NCI-H2029 treated with DMSO at 0.1 percent for 48 hours (cell line): ENCODE data around the gene ASCL2.

Experiments used
- DNase-seq: peaks from one replicate; lab custom pipeline; 2025; lab: John Stamatoyannopoulos, UW

Gene ASCL2

DNA sequence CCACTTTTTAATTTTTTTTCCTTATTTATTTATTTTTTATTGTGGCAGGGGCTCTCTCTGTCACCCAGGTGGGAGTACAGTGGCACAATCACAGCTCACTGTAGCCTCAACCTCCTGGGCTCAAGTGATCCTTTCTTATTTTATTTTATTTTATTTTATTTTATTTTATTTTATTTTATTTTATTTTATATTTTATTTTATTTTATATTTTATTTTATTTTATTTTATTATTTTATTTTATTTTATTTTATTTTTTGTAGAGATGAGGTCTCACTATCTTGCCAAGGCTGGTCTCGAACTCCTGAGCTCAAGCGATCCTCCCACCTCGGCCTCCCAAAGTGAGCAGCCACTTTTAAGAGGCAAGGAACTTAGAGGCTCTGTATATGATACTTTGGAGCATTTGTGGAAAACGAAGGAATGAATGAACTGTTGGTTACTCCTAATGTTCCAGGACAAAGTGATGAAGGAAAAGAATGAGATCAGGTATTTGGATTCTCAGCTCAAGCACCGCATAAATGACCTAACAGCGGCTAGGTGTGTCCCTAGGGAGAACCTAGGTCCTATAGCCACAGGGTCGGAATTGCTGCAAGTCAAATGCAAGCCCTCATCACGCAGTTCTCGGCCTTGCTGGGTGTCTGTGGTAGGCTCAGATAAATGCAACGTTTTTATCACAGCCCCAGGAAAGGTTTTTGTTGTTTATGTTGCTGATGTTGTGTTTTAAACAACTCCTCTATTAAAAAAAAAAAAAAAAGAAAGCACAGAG lies 36.5 kb downstream of the ASCL2 start:
- no peak for DNase-seq

DNA sequence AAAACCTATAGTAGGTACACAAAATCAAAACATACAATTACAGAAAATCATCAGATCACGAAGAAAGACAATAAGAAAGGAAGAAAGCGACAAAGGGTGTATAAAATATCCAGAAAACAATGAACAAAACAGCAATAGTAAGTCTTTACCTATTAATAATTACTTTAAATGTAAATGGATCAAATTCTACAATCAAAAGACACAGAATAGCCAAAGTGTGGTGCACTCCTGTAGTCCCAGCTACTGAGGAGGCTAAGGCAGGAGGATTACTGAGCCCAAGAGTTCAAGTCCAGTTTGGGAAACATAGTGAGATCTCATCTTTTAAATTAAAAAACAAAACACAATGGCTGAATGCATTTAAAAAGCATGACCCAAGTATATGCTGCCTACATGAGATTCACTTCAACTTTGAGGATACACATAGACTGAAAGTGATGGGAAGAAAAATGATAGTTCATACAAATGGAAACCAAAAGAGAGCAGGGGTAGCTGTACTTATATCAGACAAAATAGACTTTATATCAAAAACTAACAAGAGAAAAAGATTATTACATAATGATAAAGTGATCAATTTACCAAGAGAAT lies 40.6 kb downstream of the ASCL2 start:
- DNase-seq = no peak

DNA sequence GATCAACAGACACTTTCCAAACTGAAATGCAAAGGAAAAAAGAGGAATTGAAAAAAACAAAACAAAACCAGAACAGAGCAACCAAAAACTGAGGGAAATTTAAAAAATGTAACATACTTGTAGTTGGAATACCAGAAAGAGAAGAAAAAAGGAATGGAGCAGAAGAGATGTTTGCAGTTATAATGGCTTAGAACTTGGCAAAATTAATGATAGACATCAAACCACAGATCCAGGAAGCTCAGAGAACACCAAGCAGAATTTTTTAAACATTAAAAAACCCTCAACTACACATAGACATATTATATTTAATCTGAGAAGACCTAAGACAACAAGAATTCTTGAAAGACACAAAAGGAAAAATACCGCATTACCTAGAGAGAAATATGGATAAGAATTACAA lies 46.1 kb downstream of the ASCL2 start:
- no peak for DNase-seq

DNA sequence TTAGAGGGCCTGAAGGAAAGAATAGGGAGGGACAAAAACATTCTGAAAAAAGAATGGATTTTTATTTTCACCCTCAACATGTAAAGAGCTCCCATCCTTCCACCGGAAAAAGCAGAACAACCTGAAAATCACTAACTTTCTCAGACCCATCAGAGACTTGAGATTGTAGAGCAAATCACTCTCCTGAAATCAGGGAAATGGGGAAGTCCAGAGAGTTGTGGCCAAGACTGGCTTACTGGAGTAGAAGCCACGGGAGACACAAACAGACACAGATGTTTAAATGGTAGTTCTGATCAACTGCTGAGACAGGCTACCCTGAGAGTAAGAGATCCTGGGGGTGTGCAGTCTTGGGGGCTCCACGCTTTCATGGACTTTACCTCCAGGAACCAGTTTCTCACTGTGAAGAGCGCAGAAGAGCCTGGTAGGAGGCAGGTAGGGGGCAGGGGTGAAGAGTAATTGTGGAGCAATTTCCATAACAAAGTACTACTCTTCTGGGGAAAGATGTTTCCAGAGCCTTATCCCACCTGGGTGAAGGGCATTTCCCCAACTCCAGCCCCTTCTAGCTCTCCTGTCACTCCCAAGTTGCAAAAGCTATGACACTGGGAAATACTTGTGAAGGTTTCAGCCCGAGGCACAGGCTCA lies 47.1 kb downstream of the ASCL2 start:
- DNase-seq = no peak

DNA sequence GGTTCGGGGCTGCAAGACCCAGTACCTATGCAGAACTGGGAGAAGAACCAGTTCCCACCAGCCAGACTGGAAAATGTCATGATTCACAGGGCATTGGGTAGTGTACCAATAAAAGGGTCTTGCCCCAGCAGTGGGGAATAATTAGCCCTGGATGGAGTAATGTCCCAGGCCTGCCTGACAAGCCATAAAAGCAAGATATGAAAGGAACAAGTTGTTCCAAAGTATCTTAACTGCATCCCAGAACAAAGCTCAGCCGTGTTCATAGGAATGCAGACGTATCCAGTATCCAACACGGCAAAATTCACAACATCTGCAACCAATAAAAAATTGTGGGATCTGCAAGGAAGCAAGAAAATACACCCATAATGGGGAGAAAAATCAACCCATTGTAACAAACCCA lies 47.9 kb downstream of the ASCL2 start:
- no peak for DNase-seq

DNA sequence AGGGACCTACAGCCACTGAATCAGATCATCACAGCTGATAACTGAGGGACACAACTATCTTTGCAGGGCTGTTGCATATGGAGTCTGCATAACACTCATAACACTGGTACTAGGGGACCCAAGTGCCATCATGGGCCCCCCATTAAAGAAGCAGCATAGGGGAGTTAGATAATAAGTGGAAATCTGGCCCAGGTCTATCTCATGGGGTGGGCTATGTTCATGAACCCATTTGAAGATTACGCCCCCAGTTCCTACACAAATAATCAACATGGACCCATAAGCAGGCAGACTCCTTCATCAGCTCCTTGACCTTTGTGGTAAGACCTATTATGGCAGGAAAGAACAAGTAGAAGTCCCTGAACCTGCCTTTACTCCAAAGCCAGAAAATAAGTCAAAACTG lies 48.8 kb downstream of the ASCL2 start:
- no peak for DNase-seq

DNA sequence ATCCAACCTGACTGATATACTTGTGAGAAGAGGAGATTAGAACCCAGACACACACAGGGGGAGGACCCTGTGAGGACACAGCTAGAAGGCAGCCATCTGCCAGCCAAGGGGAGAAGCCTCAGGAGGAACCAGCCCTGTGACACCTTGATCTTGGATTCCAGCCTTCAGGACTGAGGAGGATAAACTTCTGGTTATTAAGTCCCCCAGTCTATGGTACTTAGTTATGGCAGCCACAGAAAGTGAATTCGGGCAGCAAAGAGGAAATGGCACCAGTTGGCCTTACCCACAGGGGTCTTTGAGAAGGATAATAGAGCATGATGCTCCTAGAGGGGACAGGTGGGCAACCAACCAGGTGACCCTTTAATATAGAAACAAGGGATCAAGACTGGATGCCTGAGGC lies 49.4 kb downstream of the ASCL2 start:
- DNase-seq = no peak

DNA sequence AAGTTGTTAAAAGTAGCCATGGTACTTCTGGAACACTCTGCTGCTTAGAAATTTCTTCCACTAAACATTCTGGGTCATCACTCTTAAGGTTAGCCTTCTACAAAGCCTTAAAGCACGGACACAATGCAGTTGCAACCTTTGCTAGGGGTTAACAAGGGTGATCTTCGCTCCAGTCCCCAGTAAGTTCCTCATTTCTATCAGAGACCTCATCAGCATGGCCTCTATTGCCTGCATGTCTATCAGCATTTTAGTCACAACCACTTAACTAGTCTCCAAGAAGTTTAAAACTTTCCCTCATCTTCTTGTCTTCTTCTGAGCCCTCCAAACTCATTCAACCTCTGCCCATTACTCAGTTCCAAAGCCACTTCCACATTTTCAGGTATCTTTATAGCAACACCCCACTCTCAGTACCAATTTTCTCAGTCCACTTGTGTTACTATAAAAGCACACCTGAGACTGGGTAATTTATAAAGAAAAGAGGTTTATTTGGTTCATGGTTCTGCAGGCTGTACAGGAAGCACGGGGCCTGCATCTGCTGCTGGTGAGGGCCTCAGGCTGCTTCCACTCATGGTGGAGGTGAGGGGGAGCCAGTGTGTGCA lies 50.1 kb downstream of the ASCL2 start:
- no peak for DNase-seq

DNA sequence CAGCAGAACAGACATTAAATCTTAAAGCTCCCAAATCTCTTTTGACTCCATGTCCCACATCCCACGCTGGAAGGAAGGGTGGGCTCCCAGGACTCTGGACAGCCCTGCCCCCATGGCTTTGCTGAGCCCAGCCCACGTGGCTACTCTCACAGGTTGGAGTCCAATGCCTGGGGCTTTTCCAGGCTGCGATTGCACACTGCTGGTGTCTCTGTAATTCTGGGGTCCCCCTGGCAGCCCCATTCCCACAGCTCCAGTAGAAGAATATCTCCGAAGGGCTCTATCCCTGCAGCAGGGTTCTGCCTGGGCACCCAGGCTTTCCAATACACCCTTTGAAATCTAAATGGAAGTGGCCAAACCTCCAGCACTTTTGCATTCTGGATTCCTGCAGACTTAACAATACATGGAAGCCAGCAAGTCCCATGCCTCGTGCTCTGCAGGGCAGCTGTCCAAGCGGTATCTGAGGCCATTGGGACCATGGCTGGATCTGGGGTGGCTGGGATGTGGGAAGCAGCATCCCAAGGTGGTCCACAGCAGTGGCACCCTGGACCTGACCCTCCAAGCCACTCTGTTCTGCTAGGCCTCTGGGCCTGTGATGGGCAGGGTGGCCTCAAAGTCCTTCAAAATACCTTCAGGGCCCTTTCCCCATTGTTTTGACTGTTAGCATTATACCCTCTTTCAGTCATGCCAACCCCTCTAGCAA lies 50.9 kb downstream of the ASCL2 start:
- no peak for DNase-seq
